ENCODE data around the gene TACC2.

TACC2 gene

GRCh38 chr10:122181041-122181732, 192.2 kb downstream of the TACC2 start:
- no peaks in the 10 kb centered on the region for H3K9me3 ChIP-seq (ENCODE audit: insufficient read depth, low read length)
- no peak overlapping the region for H3K4me2 ChIP-seq (ENCODE audit: low read depth, low read length, poor library complexity, severe bottlenecking)
- H3K4me3 ChIP-seq (ENCODE audit: insufficient read depth, low read length, poor library complexity, severe bottlenecking): no peak overlapping the region
- no peaks in the 10 kb centered on the region for H3K9me2 ChIP-seq (replicated peaks; ENCODE audit: insufficient read depth, low read length)
- H3K27ac ChIP-seq (ENCODE audit: low read depth, low read length): no peak overlapping the region
- no peaks in the 10 kb centered on the region for H3F3A ChIP-seq (ENCODE audit: insufficient read depth)
- H3K79me2 ChIP-seq (ENCODE audit: insufficient read depth, low read length): no peaks in the 10 kb centered on the region
- H3K9ac ChIP-seq (ENCODE audit: low read length): no peak overlapping the region
- no peak for TF ChIP-seq EZH2phosphoT487 (conservative IDR thresholded peaks at IDR 0.05; ENCODE audit: low read length)
- no peak for TF ChIP-seq CTCF (IDR thresholded peaks at IDR 0.05; ENCODE audit: insufficient read depth, low read length, poor library complexity, severe bottlenecking)
- H2AFZ ChIP-seq (ENCODE audit: low read depth, low read length, severe bottlenecking): no peak overlapping the region
- H4K20me1 ChIP-seq (ENCODE audit: low read depth, low read length): no peaks in the 10 kb centered on the region
- H3K36me3 ChIP-seq (ENCODE audit: low read length): no peaks in the 10 kb centered on the region
- H3K27me3 ChIP-seq (ENCODE audit: low read length): no peaks in the 10 kb centered on the region

DNA sequence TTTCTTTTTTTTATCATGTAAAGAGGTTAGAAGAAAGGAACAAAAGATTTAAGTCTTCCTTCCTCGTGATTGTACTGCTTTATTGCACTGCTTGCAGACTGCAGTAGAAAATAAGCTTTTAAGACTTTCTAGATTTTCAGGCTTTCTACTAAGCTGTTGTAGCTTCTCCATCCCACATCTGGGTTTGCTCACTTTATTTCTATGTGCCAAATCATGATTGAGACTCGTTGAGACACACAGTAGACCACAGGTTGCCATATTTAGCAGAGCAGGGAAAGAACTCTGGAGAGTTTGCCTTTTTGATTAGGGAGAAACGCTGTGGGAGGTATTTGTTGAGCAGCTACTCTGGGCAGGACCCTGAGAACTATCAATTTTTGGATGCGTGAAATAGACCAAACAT, 192.9 kb downstream of the TACC2 start:
- Histone ChIP-seq H3K9me2 (replicated peaks; ENCODE audit: insufficient read depth, low read length) (no peaks in the 10 kb centered on the region), H2AFZ (ENCODE audit: low read depth, low read length, severe bottlenecking) (no peak overlapping the region), H3F3A (ENCODE audit: insufficient read depth) (no peaks in the 10 kb centered on the region), H3K4me3 (ENCODE audit: insufficient read depth, low read length, poor library complexity, severe bottlenecking) (no peak overlapping the region), H3K79me2 (ENCODE audit: insufficient read depth, low read length) (no peaks in the 10 kb centered on the region), H4K20me1 (ENCODE audit: low read depth, low read length) (no peaks in the 10 kb centered on the region), H3K27ac (ENCODE audit: low read depth, low read length) (no peak overlapping the region), H3K4me2 (ENCODE audit: low read depth, low read length, poor library complexity, severe bottlenecking) (no peak overlapping the region), H3K9ac (ENCODE audit: low read length) (no peak overlapping the region), H3K9me3 (ENCODE audit: insufficient read depth, low read length) (no peaks in the 10 kb centered on the region), H3K36me3 (ENCODE audit: low read length) (no peaks in the 10 kb centered on the region), H3K27me3 (ENCODE audit: low read length) (no peaks in the 10 kb centered on the region)
- TF ChIP-seq EZH2phosphoT487 (conservative IDR thresholded peaks at IDR 0.05; ENCODE audit: low read length) (no peak), CTCF (IDR thresholded peaks at IDR 0.05; ENCODE audit: insufficient read depth, low read length, poor library complexity, severe bottlenecking) (no peak)

- no peak overlapping the region for H3K4me2 ChIP-seq (ENCODE audit: low read depth, low read length, poor library complexity, severe bottlenecking)
- no peak overlapping the region for H3K4me3 ChIP-seq (ENCODE audit: insufficient read depth, low read length, poor library complexity, severe bottlenecking)
- H3K27ac ChIP-seq (ENCODE audit: low read depth, low read length): no peak overlapping the region
- H3K36me3 ChIP-seq (ENCODE audit: low read length): no peaks in the 10 kb centered on the region
- H3K79me2 ChIP-seq (ENCODE audit: insufficient read depth, low read length): no peaks in the 10 kb centered on the region
- no peaks in the 10 kb centered on the region for H3K9me3 ChIP-seq (ENCODE audit: insufficient read depth, low read length)
- no peak overlapping the region for H3K9ac ChIP-seq (ENCODE audit: low read length)
- no peaks in the 10 kb centered on the region for H3K9me2 ChIP-seq (replicated peaks; ENCODE audit: insufficient read depth, low read length)
- H4K20me1 ChIP-seq (ENCODE audit: low read depth, low read length): no peaks in the 10 kb centered on the region
- TF ChIP-seq EZH2phosphoT487 (conservative IDR thresholded peaks at IDR 0.05; ENCODE audit: low read length): no peak
- TF ChIP-seq CTCF (IDR thresholded peaks at IDR 0.05; ENCODE audit: insufficient read depth, low read length, poor library complexity, severe bottlenecking): no peak
- no peaks in the 10 kb centered on the region for H3K27me3 ChIP-seq (ENCODE audit: low read length)
- H2AFZ ChIP-seq (ENCODE audit: low read depth, low read length, severe bottlenecking): no peak overlapping the region
- no peaks in the 10 kb centered on the region for H3F3A ChIP-seq (ENCODE audit: insufficient read depth)
These were observed 193.3 kb downstream of the TACC2 start for GRCh38 chr10:122182308-122182707.
